ENCODE measurements around the gene GEMIN7.

GRCh38 chr19:45125360-45125759, 46.3 kb downstream of the GEMIN7 start:
- no peak for TF ChIP-seq CTCF (IDR thresholded peaks at IDR 0.05)
- TF ChIP-seq EZH2phosphoT487 (IDR thresholded peaks at IDR 0.05) = no peak
- no peak for TF ChIP-seq EZH2 (IDR thresholded peaks at IDR 0.05)

All from neural progenitor cell (in vitro differentiated cells).